NCI-H82 (cell line): ENCODE results near the gene DNM1.
A peak's percentile ranks its signal among the peaks of the same experiment; 100 is the strongest.
"Not testable (repeated sequence)": the region's sequence is repeated elsewhere in the genome, so short reads cannot be mapped to it uniquely, and the experiment has no call there.

Source experiments
- DNase-seq: peaks from one replicate; lab custom pipeline; 2025; lab: John Stamatoyannopoulos, UW

DNM1 gene

DNA sequence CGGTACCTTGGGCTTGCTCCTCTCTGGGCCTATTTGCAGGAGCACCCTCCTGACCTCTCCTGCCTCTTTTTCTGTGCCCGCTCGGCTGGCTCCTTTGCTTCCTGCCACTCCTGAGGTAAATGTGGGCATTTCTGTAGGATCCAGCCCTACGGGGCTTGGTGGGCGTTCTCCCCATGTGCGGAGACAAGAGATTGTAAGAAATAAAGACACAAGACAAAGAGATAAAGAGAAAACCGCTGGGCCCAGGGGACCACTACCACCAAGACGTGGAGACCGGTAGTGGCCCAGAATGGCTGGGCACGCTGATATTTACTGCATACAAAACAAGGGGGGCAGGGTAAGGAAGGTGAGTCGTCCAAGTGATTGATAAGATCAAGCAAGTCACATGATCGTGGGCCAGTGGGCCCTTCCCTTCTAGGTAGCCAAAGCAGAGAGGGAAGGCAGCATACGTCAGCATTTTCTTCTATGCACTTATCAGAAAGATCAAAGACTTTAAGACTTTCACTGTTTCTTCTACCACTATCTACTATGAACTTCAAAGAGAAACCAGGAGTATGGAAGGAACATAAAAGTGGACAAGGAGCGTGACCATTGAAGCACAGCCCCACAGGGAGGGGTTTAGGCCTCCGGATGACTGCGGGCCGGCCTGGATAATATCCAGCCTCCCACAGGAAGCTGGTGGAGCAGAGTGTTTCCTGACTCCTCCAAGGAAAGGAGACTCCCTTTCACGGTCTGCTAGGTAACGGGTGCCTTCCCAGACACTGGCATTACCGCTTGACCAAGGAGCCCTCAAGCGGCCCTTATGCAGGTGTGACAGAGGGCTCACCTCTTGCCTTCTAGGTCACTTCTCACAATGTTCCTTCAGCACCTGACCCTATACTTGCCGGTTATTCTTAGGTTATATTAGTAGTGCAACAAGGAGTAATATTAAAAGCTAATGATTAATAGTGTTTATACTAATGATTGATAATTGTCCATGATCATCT, 76.2 kb downstream of the DNM1 start:
- DNase-seq = not testable (repeated sequence)

DNA sequence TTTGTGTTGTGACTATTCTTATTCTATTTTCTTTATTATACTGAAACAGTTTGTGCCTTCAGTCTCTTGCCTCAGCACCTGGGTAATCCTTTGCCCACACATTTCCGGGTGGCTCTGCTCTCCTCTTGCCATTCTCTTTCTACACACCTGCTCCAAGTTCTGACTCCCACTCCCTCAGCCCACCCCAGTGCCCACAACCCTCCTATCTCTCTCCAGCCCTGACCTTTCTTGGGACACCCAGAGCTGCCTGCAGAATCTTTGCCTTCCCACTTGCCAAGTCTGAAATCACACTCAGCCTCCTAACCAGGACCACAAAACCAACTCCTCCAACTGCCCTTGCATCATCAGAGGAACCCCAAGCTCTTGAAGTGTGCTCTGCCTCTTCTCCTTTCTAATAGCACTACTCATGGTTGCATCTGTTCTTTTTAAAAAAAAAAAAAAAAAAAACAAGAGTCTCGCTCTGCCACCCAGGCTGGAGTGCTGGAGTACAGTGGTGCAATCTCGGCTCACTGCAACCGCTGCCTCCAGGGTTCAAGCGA, 77.0 kb downstream of the DNM1 start:
- DNase-seq = no peak

DNA sequence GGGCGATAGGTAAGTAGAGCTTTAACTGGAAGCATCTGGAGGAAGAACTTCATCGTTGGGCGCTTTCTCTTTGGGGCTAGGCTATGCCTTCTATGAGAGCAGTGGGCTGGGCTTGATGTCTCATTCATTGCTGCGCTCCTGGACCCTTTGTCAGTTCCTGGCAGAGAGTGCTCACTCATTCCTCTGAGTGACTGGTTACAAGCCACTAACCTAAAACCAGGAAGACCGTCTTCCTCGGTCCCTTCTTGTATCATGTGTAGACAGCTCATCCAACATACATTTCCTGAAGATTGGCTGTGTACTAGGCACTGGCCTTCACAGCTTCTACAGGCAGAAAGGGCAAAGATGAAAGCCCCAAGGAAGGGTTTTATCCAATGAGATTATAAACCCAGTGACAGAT, 79.3 kb downstream of the DNM1 start:
- peak; percentile 87 for DNase-seq

DNA sequence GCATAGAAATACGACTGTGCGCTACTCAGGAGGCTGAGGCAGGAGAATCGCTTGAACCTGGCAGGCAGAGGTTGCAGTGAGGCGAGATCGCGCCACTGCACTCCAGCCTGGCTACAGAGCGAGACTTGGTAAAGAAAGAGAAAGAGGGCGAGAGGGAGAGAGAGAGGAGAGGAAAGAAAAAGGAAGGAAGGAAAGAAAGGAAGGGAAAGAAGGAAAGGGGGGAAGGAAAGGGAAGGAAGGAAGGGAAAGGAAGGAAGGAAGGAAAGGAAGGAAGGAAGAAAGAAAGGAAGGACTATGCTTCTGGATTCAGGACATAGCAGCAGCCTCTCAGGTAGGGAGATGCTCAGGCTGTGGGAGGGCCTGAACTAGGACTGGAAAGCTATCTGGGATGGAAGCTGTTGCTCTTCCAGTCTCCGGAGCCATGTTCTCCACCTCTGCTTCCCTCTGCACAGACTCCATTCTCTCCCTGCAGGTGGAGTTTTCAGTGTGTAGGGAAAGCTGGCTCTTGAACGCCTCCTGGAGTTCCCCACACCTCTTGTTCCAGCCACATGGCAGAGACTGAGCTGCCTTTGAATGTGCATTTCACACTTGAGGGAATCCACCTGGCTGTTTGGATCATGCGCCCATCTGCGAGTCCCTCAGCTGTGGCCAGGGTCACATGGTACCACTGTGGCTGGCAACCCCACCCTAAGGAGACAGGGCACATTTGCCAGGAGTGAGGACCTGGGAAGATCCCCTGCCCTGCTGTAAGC, 82.0 kb downstream of the DNM1 start:
- DNase-seq = no peak

DNA sequence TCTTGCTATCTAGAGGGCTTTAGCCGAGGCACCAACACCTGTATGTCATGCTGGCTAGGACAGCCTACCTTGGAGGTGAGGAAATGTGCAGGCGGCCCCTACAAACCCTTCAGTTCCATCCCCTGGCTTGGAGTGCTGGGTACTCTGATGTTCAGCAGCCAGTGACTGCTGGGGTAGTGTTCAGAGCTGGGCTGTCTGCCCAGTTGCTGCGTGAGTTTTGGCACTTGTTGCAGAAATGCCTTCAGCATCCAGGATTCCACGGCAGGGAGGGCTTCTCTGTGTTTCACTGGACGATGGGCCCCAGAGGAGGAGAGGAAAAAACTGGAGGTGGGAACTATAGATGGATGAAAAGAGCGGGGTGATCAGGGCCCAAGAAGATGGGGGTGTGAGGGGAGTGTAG, 83.3 kb downstream of the DNM1 start:
- DNase-seq = no peak

DNA sequence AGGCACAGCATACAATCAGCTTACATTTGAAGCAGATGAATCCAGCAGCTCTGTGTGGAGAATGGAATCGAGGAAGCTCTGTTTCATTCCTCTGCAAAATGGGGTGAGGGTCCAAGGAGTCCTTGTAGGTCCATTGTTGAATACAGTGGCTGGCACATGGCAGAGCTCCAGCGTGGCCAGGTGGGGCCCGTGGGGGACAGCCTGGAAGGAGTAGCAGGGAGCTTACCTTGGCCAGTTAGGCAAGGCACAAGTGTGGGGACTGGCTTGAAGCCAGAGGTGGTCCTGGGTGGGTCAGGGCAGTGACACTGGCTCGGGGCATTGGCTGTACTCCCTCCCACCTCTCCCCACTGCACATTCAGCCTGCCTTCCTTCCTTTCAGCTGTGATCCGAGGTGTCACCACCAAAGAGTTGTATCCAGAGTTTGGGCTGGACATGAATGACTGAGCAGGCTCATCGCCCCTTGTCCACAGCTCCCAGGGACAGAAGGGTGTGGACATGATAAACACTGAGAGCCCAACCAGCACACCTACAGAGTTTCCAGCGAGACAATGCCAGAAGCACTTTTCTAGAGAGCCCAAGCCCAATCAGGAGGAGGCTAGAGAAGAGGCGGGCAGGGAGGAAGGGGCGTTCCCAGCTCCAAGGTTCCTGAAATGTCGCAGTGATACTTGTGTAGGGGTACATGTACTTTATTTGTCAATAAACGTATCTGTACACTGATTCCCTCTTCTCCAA, 85.3 kb downstream of the DNM1 start:
- no peak for DNase-seq

DNA sequence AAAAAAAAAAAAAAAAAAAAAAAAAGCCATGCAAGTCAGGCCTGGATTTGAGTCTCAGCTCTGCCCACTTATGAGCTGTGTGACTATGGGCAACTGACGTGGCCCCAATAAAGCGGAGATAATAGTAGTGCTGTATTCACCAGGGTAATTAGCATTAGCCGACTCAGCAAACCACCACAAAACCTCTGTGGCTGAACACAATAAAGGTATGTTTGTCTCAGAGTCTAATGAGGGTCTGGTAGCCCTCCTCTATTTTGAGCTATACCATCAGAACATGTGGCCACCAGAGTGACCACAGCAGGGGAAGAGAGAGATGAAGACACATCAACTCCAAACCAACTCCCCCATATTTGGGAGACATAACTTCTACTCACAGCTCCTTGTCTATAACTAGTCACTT, 88.8 kb downstream of the DNM1 start:
- DNase-seq = no peak

DNA sequence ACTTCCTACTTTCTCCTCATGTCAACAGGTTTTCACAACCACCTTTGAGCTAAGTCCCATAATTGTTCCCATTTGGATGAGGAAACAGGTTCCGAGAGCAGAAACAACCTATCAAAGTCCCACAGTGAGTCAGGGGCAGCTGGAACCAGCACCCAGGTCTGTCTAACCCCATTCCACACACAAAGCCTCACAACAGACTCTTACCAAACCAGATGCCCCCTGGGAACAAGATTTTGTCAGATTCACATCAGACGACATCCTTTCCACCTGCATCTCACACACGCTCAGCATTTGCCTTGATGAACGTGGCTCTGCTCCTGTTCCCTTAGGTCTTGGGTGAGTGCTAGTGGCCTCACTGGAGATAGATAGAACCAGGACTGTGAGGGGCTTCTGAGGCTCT, 89.9 kb downstream of the DNM1 start:
- no peak for DNase-seq

DNA sequence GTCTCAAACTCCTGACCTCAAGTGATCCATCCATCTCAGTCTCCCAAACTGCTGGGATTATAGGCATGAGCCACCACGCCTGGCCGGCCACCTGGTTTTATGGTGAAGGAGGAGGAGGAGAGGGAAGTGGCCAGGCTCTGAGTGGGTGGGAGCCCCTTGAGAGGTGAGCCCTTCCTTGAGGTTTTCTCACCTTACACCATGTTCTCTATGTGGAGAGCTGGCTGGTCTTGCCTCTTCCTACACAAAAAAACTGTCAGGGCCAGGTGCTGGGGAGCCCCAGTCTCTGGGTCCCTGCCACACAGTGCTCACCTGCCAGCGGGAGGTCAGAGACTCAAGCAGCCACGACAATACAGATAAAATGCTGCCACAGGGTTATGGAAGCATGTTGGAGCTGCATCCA, 91.0 kb downstream of the DNM1 start:
- DNase-seq = no peak

DNA sequence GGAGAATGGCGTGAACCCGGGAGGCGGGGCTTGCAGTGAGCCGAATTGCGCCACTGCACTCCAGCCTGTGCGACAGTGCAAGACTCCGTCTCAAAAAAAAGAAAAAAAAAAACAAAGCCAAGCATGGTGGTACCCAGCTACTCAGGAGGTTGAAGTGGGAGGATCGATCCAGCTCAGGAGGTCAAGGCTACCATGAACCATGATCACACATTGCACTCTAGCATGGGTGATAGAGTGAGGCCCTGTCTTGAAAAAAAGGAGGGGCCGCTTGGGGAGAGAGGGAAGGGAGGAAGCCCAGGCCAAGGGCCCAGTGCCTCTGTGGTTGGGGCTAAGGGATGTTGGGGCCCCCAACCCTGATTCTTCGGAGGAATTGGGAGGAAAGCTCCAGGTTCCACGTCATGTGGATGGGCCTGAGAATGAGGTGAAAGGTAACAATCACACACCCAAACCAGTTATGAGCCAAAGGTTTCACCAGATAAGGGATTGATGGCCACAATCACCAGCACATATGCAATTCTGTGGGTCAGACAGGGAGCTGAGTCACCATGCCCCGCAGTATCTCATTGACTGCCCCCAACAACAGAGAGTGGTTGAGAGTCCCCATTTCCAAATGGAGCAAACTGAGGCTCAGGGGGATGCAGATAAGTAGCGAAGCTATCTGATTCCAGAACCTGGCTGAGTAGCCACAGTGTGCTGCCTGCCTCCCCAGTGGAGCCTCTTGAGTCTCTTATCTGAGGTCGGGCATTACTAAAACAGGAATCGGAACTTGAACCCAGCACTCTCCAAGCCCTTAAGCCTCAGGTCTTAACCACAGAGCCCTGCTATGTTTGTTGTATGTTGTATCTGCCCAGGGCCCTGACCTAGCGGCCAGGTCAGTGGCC, 93.4 kb downstream of the DNM1 start:
- no peak for DNase-seq

DNA sequence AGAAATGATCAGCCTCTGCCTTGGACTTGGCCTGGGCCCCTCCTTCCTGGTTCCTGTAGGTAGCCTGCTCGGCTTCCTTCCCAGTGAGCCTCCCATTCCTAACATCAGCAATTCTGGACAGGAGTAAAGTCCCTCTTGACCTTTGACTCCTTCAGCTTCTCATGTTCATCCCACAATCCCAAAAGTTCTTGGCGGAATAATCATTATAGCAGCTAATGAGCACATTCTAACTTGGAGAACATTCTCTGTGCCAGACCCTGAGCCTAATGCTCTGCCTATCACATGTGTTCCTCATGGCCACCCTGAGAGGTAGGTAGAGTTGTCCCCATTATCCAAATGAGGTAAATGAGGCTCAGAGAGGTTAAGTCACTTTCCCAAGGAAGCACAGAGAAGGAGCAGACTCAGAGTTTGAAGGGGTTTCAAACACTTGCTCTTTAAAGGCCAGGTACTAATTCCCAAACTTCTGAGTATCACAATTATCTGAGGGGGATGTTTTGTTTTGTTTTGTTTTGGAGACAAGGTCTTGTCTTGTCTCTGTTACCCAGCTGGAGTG, 94.1 kb downstream of the DNM1 start:
- DNase-seq = no peak

DNA sequence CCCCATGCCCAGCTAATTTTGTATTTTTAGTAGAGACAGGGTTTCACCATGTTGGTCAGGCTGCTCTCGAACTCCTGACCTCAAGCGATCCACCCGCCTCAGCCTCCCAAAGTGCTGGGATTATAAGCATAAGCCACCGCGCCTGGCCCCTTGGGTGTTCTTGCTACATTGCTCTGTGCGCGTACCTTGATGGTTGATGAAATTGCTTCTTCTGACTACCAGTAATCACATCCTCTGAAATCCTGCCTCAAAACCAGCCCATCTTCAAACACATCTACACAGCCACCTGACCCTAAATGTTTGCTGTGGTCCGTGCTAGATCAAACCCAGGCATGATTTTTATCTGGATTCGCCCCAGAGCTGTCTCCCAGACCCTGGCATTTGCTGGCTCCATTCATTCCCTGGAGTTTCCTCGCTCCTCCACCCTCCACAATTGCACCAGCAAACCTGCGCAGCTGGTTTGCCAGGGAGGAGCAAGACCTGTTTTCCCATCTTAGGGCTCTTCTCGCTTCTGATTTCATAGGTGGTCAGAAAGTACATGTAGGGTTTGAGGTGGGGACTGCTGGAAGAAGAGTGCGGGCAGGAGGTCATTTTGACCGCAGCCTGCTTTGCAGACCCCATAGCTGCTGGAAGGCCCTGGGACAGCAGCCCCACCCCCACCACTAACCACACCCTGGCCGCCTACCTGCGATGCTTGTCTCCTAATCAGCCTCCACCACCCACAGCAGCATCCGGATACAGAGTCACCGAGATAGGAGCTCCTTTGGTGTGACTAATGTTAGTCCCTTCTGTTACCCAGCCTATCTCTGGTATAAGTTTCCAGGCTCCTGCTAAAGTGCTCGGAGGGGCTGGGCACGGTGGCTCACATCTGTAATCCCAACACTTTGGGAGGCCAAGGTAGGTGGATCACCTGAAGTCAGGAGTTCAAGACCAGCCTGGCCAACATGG, 95.6 kb downstream of the DNM1 start:
- DNase-seq = no peak

DNA sequence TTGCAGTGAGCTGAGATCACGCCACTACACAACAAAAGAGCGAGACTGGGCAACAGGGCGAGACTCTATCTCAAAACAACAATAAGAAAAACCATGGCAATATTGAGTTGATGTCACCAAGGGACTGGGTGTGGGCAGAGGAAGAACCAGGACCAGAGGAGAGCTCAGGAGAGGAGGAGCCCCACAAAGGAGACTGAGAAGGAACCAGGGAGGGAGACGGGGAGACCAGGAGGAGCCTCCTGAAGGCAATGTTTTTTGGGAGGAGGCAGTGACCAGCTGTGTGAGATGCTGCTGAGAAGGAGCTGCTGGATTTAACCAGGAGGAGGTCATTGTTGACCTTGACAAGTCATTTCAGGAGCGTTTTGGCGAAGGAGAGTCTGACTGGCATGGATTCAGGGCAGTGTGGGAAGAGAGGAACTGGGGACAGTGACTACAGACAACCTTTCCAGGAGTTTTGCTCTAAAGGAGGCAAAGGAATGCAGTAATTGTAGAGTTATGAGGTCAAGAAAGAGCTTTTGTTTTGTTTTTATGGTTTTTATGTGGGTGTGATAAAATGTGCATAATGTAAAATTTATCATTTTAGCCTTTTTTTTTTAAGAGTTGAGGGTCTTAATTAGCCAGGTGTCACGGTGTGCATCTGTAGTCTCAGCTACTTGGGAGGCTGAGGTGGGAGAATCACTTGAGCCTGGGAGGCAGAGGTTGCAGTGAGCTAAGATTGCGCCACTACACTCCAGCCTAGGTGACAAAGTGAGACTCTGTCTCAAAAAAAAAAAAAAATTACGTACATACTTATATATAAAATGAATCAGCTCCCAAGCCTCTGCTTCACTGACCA, 101.2 kb downstream of the DNM1 start:
- DNase-seq = no peak
